Astrocyte (in vitro differentiated cells and primary cell): Measurements from ENCODE around the gene GALNS.

Experiments used
- EZH2 ChIP-seq: IDR thresholded peaks from 2 replicates; pipeline ENCODE4 v1.6.1; 2012; ENCODE audit warnings: mild to moderate bottlenecking, low read length, inconsistent platforms; ENCODE audit not compliant: insufficient read depth
- TF ChIP-seq, protein P1 (sequence below): IDR thresholded peaks from 2 replicates; pipeline ENCODE4 v1.5.1; 2011; ENCODE audit warnings: low read depth, mild to moderate bottlenecking, inconsistent platforms, low read length, moderate library complexity; ENCODE audit not compliant: insufficient read depth

DNA sequence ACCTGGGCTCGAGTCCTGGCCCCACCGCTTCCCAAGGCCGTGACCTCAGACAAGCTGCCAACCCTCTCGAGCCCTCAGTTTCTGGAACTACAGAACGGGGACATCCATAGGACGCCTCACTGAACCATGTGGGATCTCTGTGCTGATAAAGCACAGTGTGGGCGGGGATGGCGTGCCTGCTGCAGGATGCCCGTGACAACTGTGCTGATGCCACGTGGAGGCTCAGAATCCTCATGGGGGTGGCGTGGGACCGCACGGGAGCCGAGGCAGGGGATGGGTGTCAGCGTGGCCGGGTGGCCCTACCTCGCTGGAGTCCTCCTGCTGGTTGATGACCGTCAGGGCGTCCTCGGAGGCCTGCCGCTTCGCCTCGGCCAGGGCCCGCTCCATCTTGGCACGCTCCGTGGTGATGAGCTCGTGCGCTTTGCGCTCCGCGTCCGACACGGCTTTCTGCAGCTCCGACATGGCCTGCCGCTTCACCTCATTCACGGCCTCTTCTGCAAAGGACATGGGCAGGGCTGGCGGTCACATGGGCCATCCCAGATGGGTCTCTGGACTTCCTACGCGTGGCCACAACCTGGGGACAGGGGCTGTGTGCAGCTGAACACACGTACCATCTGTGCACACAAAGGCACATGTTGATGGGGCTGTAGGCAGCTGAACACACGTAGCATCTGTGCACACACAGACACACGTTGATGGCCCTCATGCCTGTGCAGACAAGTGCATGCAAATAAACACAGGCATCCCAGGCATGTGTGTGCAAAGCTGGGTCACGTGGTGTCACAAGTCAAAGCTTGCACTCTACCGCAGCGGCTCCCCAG, 22.4 kb upstream of the GALNS start:
- TF ChIP-seq, protein P1, sequence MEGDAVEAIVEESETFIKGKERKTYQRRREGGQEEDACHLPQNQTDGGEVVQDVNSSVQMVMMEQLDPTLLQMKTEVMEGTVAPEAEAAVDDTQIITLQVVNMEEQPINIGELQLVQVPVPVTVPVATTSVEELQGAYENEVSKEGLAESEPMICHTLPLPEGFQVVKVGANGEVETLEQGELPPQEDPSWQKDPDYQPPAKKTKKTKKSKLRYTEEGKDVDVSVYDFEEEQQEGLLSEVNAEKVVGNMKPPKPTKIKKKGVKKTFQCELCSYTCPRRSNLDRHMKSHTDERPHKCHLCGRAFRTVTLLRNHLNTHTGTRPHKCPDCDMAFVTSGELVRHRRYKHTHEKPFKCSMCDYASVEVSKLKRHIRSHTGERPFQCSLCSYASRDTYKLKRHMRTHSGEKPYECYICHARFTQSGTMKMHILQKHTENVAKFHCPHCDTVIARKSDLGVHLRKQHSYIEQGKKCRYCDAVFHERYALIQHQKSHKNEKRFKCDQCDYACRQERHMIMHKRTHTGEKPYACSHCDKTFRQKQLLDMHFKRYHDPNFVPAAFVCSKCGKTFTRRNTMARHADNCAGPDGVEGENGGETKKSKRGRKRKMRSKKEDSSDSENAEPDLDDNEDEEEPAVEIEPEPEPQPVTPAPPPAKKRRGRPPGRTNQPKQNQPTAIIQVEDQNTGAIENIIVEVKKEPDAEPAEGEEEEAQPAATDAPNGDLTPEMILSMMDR, result no peak
- TF ChIP-seq EZH2, result no peak
